Right lobe of liver (tissue), 6 donors: ENCODE data around the gene FBXL2. TPM values are rescaled to one million over a fixed set of nuclear protein-coding genes. Genes with fewer than 3 reads are reported as not detected.
A peak's percentile ranks its signal among the peaks of the same experiment; 100 is the strongest.

Source experiments
- ATAC-seq, 4 donors: fragments of 200-7000 bp; cut with Tn5 transposase; one replicate each; pipeline ENCODE4 v1.9.1; 2020; ENCODE audit warnings: mild to moderate bottlenecking in 4 of 4, moderate library complexity in 4 of 4
- DNase-seq, 3 donors: peaks; one replicate each; pipeline ENCODE4 v3.0.0-alpha.2; 2020
- H3K27ac ChIP-seq, 3 donors: fragments of 200-600 bp; one replicate each; pipeline ENCODE4 v1.8.0; 2022
- H3K27me3 ChIP-seq, 2 donors: fragments of 200-600 bp; one replicate each; pipeline ENCODE4 v1.8.0; 2022
- H3K36me3 ChIP-seq, 4 donors: fragments of 200-600 bp; sonication (generic) in 1 of 4; one replicate each; pipeline versions ENCODE4 v1.5.1 to v1.8.0; 2017 to 2022; ENCODE audit warnings: control low read depth in 1 of 4
- H3K4me1 ChIP-seq, 4 donors: fragments of 200-600 bp; sonication (generic) in 1 of 4; one replicate each; pipeline versions ENCODE4 v1.5.1 to v1.8.0; 2017 to 2022; ENCODE audit warnings: control low read depth in 1 of 4
- H3K4me3 ChIP-seq, 3 donors: fragments of 200-600 bp; one replicate each; pipeline ENCODE4 v1.8.0; 2022
- H3K9me3 ChIP-seq, 4 donors: fragments of 200-600 bp; sonication (generic) in 1 of 4; one replicate each; pipeline versions ENCODE4 v1.5.1 to v1.8.0; 2017 to 2022; ENCODE audit warnings: control low read depth in 1 of 4
- POLR2A ChIP-seq: fragments of 450-650 bp; IDR thresholded peaks from one replicate; pipeline ENCODE4 v1.6.1; 2017; ENCODE audit warnings: antibody characterized with exemption, mild to moderate bottlenecking
- WGBS: methylation state at CpG from one replicate; pipeline ENCODE4 v1.1.6; 2018; ENCODE audit warnings: low coverage, low lambda C conversion rate; ENCODE audit not compliant: insufficient coverage; ENCODE audit errors: missing lambda C conversion rate; 5-methylcytosine and 5-hydroxymethylcytosine counted together
- intact Hi-C, 2 donors: fragments of 100-400 bp; cut with DNase I; formaldehyde crosslinking; loops; one replicate each; pipeline versions ENCODE4 v1.11.2 to v1.14.1; 2022
- long read RNA-seq: library from polyadenylated mRNA; unstranded; transcript quantifications from one replicate; pipeline ENCODE4 v2.0.0, GENCODE V29; 2019
- total RNA-seq, 6 experiments: library from RNA; depleted of rRNA in 2 of 6; stranded (reverse); fragments of >200 nt in 2 of 6; fragmentation: NEBNext Ultra II Directional in 3 of 6; extraction: Animal tissue kit (Norgen Biotek cat#: 25700) in 3 of 6; gene quantifications; one replicate each; pipeline versions ENCODE4 v1.1.0 to v1.2.4, GENCODE V29; 2016 to 2023
- TF ChIP-seq, protein P1 (sequence below), 4 donors: fragments of 200-600 bp in 3 of 4; fragments of 450-650 bp in 1 of 4; IDR thresholded peaks; one replicate each; pipeline versions ENCODE4 v1.5.1 to v1.8.0; 2016 to 2022; ENCODE audit warnings: antibody characterized with exemption in 4 of 4, mild to moderate bottlenecking in 2 of 4
- donor health status: DM: no; HTN: yes; CAD: no.
- donor health status: DM: no; HTN: no; CAD: no.
- donor health status: DM: no; HTN: no; CAD: no.
- donor health status: DM: no; HTN: yes; CAD: no.
- donor health status: DM: no; HTN: yes; CAD: no.

FBXL2 gene, protein sequence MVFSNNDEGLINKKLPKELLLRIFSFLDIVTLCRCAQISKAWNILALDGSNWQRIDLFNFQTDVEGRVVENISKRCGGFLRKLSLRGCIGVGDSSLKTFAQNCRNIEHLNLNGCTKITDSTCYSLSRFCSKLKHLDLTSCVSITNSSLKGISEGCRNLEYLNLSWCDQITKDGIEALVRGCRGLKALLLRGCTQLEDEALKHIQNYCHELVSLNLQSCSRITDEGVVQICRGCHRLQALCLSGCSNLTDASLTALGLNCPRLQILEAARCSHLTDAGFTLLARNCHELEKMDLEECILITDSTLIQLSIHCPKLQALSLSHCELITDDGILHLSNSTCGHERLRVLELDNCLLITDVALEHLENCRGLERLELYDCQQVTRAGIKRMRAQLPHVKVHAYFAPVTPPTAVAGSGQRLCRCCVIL
- total RNA-seq, result under 1 TPM; 0.06 to 0.43 (median 0.31) TPM
- long read RNA-seq, result 0 reads

DNA sequence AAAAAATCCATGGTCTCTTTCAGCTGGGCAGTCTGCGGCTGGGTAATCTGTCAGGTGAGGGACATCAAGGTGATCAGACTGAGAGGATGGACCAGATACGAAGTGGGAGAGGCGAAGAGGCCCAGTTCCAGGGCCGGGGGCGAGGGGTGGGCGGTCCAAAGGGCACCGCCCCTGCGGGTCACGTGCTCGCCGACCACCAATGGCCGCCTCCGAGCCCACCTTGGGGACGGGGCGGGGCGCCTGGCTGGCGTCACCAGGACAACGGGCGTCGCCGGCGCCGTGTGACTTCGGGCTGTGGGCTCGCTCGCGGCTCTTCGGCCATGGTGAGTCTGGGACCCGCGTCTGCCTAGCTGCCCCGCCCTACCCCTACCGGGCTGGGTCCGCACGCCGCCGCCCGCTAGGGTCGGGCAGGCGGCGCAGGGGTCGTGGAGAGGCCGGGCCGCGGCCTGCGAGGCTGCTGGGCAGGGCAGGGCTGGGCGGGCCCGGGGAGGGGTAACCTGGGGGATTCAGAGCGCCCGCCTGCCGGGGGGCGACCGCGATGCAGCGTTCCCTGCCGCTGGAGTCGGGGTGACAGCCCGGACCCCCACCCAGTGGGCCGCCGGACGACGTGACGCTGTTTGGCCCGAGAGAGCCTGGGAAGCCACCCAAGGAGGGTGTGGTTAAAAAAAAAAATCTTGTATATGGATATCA is at the start of gene FBXL2:
Gene FBXL2, plus strand, starts transcription at position 250 of the 690 bp plus-strand sequence. Its CDS starts 71 bp downstream, at position 321.
- Histone ChIP-seq H3K4me1 (peaks cover 0 to 6% (median 3%) of the 10 kb centered on the region in 4 donors), H3K9me3 (no peaks in the 10 kb centered on the region), H3K36me3 (no peaks in the 10 kb centered on the region), H3K27ac (no peak within 1 kb of the TSS), H3K27me3 (peaks cover 0 to 5% of the 10 kb centered on the region in 2 donors), H3K4me3 (peak within 1 kb of the TSS; percentile 45 to 56 (median 49))
- 5% methylated on average over 13 of the region's 63 CpGs for WGBS
- TF ChIP-seq, protein P1, sequence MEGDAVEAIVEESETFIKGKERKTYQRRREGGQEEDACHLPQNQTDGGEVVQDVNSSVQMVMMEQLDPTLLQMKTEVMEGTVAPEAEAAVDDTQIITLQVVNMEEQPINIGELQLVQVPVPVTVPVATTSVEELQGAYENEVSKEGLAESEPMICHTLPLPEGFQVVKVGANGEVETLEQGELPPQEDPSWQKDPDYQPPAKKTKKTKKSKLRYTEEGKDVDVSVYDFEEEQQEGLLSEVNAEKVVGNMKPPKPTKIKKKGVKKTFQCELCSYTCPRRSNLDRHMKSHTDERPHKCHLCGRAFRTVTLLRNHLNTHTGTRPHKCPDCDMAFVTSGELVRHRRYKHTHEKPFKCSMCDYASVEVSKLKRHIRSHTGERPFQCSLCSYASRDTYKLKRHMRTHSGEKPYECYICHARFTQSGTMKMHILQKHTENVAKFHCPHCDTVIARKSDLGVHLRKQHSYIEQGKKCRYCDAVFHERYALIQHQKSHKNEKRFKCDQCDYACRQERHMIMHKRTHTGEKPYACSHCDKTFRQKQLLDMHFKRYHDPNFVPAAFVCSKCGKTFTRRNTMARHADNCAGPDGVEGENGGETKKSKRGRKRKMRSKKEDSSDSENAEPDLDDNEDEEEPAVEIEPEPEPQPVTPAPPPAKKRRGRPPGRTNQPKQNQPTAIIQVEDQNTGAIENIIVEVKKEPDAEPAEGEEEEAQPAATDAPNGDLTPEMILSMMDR (IDR thresholded peaks at IDR 0.05), result no peak
- TF ChIP-seq POLR2A, result no peak
- DNase-seq (peak in 2 of 3 donors; percentile 45 to 50), ATAC-seq (peak; percentile 58 to 66 (median 65))
- intact Hi-C loops, result no loop called here

DNA sequence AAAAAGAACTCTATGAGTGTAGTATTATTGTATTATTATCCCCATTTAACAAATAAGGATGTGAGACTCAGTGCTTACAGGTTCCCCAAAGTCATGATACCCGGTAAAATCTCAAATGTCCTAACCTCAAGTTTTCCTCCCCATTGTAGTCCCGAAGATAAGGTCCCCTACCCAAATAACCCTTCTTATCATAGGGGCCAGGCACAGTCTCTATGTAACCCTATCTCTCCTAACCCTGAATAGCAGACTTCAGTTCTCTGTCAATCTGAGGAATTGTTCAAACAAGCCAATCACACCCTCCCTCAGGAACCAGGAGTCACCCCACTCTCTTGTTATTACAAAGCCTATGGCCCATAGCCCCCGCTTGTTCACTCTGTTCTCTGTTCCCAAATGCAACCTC is 48.2 kb upstream of the FBXL2 start:
- intact Hi-C loops, result no loop called here
- no peak overlapping the region for H3K27ac ChIP-seq
- H3K4me1 ChIP-seq, result no peaks in the 10 kb centered on the region
- WGBS, result 39% methylated on average over 3 of the region's 3 CpGs
- no peak overlapping the region for H3K4me3 ChIP-seq
- no peaks in the 10 kb centered on the region for H3K27me3 ChIP-seq
- DNase-seq (no peak), ATAC-seq (no peak)
- TF ChIP-seq, protein P1 (IDR thresholded peaks at IDR 0.05), result no peak
- TF ChIP-seq POLR2A, result no peak
- H3K9me3 ChIP-seq, result no peaks in the 10 kb centered on the region
- H3K36me3 ChIP-seq, result no peaks in the 10 kb centered on the region

DNA sequence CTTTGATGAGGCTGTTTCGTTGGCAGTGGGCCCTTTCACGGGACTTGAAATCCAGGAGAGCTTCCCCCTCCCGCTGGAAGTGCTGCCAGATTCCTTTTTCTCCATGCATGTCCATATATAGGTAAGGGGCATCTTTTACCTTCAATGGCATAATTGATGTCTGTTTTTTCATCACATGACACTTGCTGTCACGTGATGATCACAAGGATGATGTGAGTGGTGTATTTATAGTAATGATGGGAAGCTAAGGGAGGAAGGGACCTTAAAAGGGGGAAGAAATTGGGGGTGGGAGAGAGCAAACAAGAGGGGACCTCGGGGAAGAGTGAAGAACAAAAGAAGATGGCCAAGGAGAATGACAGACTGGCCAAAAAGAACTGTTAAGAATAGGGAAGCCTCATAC is 47.3 kb upstream of the FBXL2 start:
- Histone ChIP-seq H3K27ac (no peak overlapping the region), H3K4me1 (no peaks in the 10 kb centered on the region), H3K27me3 (no peaks in the 10 kb centered on the region), H3K9me3 (no peaks in the 10 kb centered on the region), H3K36me3 (no peaks in the 10 kb centered on the region), H3K4me3 (no peak overlapping the region)
- no peak for TF ChIP-seq POLR2A
- TF ChIP-seq, protein P1 (IDR thresholded peaks at IDR 0.05), result no peak
- DNase-seq (no peak), ATAC-seq (no peak)
- intact Hi-C loops, result no loop called here
- 23% methylated on average over 5 of the region's 5 CpGs for WGBS

DNA sequence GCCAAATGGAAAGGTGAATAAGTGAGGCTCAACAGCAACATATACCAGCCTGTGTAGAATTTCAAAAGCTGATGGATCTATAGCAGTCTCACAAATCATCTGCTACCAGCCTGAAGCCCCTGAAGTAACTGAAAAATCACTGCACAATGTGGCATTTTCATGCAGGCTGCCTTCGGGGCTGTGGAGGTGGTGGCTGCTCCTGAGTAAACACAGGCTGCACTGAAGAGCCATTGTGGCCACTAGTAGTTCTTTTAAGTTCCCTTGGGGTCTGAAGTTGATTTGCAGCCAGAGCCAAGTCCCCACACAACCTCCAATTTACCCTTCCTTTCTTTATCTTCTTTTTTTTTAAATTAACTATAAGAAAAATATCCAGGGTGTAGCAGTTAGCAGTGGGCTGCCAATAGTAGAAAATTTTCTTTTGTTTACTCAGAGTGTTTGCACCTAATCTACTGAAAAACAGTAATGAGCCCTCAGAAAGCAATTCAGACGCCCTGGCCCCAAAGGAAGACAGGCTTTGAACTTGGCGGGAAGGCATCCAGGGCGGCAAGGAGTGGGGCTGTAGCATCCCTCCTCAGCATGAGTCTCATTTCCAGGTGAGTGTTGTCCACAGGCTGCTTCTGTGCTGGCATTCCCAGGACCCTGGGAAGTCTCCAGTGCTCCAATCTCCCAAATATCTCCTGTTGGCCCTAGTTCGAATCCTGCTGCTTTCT is 45.3 kb upstream of the FBXL2 start:
- DNase-seq (no peak), ATAC-seq (no peak)
- Histone ChIP-seq H3K9me3 (no peaks in the 10 kb centered on the region), H3K27me3 (no peaks in the 10 kb centered on the region), H3K36me3 (no peaks in the 10 kb centered on the region), H3K4me3 (no peak overlapping the region), H3K4me1 (no peaks in the 10 kb centered on the region), H3K27ac (no peak overlapping the region)
- 22% methylated on average over 5 of the region's 5 CpGs for WGBS
- TF ChIP-seq POLR2A, result no peak
- TF ChIP-seq, protein P1 (IDR thresholded peaks at IDR 0.05), result no peak
- intact Hi-C loops, result no loop called here
